Activated CD4-positive, CD25-positive, alpha-beta regulatory T cell treated with anti-CD3 and anti-CD28 coated beads, Interleukin-2, amount 50 U/mL, for 72 hours (primary cell): ENCODE measurements around the gene BMP6.

ENCODE experiments used
- DNase-seq: peaks from one replicate; pipeline ENCODE4 v3.0.0; 2021

Gene BMP6

DNA sequence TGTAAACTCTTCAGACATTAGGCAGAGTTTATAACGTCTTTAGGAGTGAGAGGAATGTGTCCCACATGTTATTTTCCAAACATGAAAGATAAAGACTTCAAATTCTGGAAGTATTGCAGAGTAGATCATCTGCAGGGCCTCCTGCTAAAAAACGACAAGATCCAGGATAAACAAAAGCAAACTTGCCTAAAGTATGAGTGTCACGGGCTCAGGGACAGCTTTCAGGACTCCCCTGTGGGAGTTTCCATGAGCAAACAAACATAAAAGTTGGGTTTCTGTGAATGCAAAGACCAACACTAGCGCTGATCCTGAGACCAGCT is 107.8 kb downstream of the BMP6 start:
- no peak for DNase-seq

- no peak for DNase-seq
These were observed 110.6 kb downstream of the BMP6 start for GRCh38 chr6:7836371-7837026.

GRCh38 chr6:7841781-7842468 is 116.0 kb downstream of the BMP6 start:
- no peak for DNase-seq

DNA sequence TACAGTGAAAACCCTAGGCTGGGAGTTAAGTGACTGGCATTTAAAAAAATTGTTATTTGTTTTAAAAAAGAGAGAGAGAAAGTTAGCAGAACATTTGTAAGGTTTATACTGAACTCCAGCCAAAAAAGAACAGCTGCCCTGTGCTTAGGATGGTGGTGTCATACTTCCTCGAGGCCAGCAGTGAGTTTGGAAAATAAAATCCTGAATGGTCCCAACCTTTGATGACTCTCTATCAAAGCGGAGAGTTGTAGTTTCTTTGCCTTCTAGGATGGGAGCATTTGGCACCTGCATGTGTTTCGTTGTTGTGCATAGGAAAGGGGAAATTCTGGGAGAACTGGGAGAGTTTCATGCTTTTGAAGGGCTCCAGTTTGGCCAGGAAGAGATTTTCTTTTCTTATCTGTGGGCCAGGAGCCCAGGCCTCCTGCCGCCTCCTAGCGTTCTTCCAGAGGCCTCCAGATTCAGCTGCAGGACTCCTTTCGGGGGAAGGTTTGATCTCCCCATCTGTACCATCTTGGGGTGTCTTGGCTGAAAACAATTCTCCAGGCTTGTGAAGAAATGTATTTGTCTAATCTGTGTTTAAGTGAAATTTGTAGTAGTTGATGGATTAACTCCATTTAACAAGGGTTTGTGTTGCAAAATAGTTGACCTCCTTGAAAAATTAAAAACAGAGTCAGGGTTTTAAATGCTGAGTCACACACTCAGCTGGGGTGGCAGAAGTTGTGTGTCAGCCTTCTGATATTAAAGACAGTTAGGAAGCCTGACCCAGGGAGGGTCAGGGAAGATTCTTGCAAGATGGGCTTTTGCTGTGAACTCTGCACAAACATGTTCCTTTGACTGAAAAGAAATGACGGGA is 121.3 kb downstream of the BMP6 start:
- DNase-seq: no peak

GRCh38 chr6:7848229-7848628 is 122.3 kb downstream of the BMP6 start:
- DNase-seq: no peak

DNA sequence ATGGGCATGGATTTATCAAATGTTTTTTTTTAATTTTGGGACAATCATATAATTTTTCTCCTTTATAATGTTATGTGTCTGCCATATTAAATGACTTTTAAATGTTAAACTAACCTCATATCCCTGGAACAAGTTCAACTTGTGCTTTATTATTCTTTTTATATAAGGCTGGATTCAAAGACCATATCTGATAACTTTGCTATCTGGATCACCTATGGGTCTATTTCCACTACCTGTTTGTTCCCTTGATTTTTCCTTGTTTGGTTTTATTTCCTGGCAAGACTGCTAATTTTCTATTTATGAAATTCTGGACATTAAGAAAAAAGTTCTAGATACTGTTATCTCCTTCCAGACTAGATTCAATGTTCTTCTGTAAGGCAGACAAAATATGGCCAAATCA is 125.9 kb downstream of the BMP6 start:
- DNase-seq: no peak

GRCh38 chr6:7859591-7859990 is 133.7 kb downstream of the BMP6 start:
- no peak for DNase-seq

DNA sequence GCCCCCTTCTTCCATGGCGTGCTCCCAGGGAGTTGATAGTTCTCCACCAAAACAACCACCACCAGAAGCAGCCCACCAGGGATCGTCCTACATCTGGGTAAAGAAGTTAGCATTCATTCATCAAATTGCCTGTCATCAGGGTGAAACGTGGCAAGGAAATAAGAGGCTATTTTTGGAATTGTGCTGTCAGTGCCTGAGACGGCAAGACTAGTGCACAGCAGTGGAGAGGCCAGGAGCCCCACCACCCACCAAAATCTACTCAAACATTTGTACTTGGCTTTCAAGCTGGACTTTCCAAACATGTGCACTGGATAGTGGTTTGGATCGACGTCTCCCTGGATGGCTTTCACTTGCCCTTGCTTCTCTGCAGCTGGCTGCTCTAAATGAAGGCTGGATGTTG is 139.9 kb downstream of the BMP6 start:
- DNase-seq: no peak

DNA sequence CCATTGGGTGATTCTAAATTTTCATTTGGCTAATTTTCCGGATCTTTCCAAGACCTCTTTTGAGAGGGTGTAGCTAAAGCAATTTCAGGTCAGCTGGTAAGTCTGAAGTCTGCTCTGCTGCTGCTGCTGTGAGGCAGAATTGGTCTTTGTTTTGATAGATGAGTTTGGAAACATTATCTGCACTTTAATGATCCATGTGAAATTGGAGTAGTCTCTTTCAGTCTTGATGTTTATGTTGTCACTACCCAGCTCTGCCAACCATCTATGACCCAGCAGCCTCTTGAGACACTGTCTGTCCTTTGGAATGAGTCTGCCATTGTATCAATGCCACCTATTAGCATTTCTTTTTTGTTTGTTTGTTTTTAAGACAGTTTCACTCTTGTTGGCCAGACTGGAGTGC is 140.6 kb downstream of the BMP6 start:
- no peak for DNase-seq

DNA sequence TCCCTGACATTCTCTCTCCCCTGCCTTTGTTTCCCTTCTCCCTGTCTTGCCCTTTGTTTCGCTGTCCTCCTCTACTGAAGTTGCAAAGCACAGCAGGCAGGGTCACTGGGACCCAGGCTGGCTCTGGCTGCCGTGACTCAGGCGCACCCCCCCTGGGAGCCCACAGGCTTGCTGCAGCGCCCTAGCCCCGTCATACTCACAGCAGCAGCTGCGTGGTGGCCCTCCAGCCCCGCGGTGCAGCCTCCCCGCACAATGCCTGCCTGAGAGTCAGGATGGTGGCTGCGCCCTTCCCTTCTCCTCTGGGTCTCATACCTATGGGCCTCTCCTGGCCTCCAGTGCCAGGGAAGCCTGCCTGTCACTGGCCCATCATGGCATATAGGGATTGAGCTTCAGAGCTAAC is 143.0 kb downstream of the BMP6 start:
- DNase-seq: no peak

DNA sequence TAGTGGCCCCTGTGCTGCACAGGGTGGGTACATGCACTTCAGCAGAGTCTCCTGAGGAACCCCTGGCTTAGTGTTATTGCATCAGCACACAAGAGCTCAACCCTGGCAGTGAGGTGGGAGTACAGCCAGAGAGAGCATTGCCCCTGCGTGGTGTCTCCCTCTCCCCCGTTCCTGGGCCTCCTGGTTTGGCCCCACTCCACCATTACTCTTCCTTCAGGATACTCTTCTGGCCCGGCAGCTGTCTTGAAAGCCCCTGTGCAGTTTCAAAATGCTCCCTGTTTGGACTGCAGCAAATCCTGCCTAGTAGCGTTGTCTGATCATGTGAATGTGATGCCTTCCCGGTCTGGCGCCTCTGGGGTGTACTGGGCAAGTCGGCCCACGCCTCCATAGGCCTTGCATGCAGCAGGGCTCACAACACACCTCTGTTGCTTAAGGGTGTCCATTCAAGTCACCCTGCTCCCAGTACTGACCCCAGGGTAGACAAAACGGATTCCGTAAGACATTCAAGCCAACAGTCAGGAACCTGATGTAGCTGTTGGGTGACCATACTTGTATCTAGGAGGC is 152.6 kb downstream of the BMP6 start:
- DNase-seq: no peak

DNA sequence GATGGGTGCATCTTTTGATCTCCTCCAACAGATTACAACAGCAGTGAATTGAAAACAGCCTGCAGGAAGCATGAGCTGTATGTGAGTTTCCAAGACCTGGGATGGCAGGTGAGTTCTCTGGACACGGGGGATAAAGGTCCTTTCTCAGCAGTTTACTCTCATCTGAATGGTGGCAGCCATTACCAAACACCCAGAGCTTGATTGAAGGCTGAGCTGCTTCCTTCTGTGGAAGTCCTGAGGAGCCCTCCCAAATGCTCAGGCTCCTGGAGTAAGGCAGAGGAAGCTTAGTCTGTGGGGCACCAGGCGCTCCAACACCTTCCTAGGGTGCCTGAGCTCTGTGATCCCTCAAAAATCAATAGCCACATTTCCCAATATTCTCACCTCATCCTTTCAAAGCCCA is 153.1 kb downstream of the BMP6 start:
- DNase-seq: no peak

GRCh38 chr6:7879579-7879978 is 153.7 kb downstream of the BMP6 start:
- no peak for DNase-seq

- no peak for DNase-seq
These were observed 154.2 kb downstream of the BMP6 start for GRCh38 chr6:7879980-7880717.

- no peak for DNase-seq
These were observed 154.8 kb downstream of the BMP6 start for GRCh38 chr6:7880718-7881107.

GRCh38 chr6:7881765-7882500 is 156.0 kb downstream of the BMP6 start:
- DNase-seq: no peak

GRCh38 chr6:7882505-7883257 is 156.8 kb downstream of the BMP6 start:
- no peak for DNase-seq

DNA sequence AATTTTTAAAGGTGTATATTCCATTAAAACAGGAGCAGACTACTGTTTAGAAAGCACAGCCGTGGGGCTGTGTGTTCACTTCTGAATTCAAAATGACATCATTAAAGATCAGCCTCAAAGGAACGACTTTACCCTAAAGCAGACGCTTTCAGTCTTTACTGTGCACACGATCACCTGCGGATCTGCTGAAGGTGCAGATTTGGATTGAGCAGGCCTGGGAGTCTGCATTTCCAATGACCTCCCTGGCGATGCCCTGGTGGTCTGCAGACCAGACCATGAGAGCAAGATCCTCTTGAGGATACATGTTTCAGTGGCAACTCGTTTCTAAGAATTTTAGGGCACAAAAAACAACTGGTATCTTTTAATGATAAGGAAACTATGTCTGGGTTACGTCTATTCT is 157.5 kb downstream of the BMP6 start:
- no peak for DNase-seq

- DNase-seq: no peak
These were observed 160.2 kb downstream of the BMP6 start for GRCh38 chr6:7886132-7886531.

- DNase-seq: no peak
These were observed 161.5 kb downstream of the BMP6 start for GRCh38 chr6:7887278-7887991.
